Retinal pigment epithelial cell (primary cell): ENCODE results near the gene BEST1.

Experiments
- DNase-seq: peaks from one replicate; pipeline ENCODE4 v3.0.0-alpha.2; 2010; ENCODE audit warnings: low read depth
- H3K4me3 ChIP-seq: 2 replicates; pipeline ENCODE4 v1.5.1; 2011; ENCODE audit warnings: mild to moderate bottlenecking, low read length, control low read depth, moderate library complexity
- CTCF ChIP-seq: conservative IDR thresholded peaks from 2 replicates; pipeline ENCODE4 v1.5.1; 2011; ENCODE audit warnings: low read depth, low read length, control low read depth, inconsistent platforms

Gene BEST1

GRCh38 chr11:61950035-61950547 lies at the start of gene BEST1:
BEST1 (plus strand) TSS chr11:61950351; CDS start chr11:61951807, 1,456 bp downstream.
- no peak for TF ChIP-seq CTCF
- H3K4me3 ChIP-seq: peak within 1 kb of the TSS; percentile 17
- no peak for DNase-seq

GRCh38 chr11:61901397-61901796 lies 48.8 kb upstream of the BEST1 start:
- DNase-seq: no peak
- no peak overlapping the region for H3K4me3 ChIP-seq
- no peak for TF ChIP-seq CTCF

GRCh38 chr11:61902313-61902712 lies 47.8 kb upstream of the BEST1 start:
- DNase-seq: no peak
- TF ChIP-seq CTCF: no peak
- H3K4me3 ChIP-seq: no peak overlapping the region

GRCh38 chr11:61903845-61904244 lies 46.3 kb upstream of the BEST1 start:
- H3K4me3 ChIP-seq: no peak overlapping the region
- TF ChIP-seq CTCF: no peak
- DNase-seq: no peak

GRCh38 chr11:61904539-61905048 lies 45.6 kb upstream of the BEST1 start:
- DNase-seq: no peak
- H3K4me3 ChIP-seq: no peak overlapping the region

DNA sequence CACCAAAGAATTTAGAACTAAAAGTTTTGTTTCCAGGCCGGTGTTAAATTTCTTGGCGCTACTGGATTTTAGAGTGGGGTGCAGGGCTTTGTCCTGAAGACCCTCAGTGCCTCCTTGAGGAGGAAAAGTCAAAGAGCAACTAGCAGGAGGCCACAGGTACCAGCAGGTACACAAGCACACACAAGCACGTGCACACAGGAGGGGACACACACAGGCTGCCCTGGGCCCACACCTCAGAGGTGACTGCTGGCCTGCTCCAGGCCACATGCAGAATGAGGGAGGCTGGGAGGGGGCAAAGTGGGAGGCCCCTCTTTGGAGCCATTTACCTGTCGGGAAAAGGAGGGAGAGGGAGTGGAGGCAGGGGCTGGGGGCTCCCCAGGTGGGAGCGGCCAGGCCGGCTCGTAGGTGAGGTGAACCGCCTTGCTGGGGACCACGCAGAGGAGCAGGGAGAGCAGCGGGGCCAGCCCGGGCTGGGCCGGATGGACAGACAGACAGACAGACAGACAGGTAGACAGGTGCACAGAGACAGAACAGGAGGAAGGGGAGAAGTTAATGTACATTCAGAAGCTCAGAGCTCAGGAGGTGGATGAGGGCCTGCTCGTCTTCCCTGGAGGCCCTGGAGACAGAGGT lies 45.0 kb upstream of the BEST1 start:
- no peak overlapping the region for H3K4me3 ChIP-seq
- no peak for TF ChIP-seq CTCF
- DNase-seq: no peak

More at GRCh38 chr11:61904539-61905048, 45.6 kb upstream of the BEST1 start:
- TF ChIP-seq CTCF: no peak
